CD4-positive, CD25-positive, alpha-beta regulatory T cell (primary cell): ENCODE results near the gene SMG5. TPM values are rescaled to one million over a fixed set of nuclear protein-coding genes. Genes with fewer than 3 reads are reported as not detected.

Source experiments
- ATAC-seq, 2 donors: fragments of 150-1000 bp; cut with Tn5 transposase; one replicate each; pipeline ENCODE4 v1.10.0; 2021; ENCODE audit warnings: low read depth in 2 of 2, moderate number of reproducible peaks in 2 of 2, moderate library complexity in 1 of 2
- DNase-seq, 3 donors: peaks; one replicate each; pipeline versions ENCODE4 v3.0.0 to v3.0.0-alpha.2; 2012 to 2022; ENCODE audit warnings: mixed read lengths in 1 of 3
- H3K27ac ChIP-seq: one replicate; pipeline ENCODE4 v1.7.0; 2013; ENCODE audit warnings: mild to moderate bottlenecking, low read length; ENCODE audit not compliant: insufficient read depth, poor library complexity, severe bottlenecking
- H3K27me3 ChIP-seq: one replicate; pipeline ENCODE4 v1.7.0; 2013; ENCODE audit warnings: low read length; ENCODE audit not compliant: control insufficient read depth, insufficient read depth
- H3K36me3 ChIP-seq: one replicate; pipeline ENCODE4 v1.7.0; 2013; ENCODE audit warnings: mild to moderate bottlenecking, low read length, moderate library complexity; ENCODE audit not compliant: control insufficient read depth, insufficient read depth
- H3K4me1 ChIP-seq: 2 replicates; pipeline ENCODE4 v1.7.0; 2013; ENCODE audit warnings: mild to moderate bottlenecking, low read length; ENCODE audit not compliant: insufficient read depth, control insufficient read depth, poor library complexity, severe bottlenecking
- H3K4me3 ChIP-seq: one replicate; pipeline ENCODE4 v1.7.0; 2013; ENCODE audit warnings: low read depth, mild to moderate bottlenecking, low read length, moderate library complexity
- H3K9me3 ChIP-seq, 2 experiments: 1 replicate in 1 of 2; 2 replicates in 1 of 2; pipeline ENCODE4 v1.7.0; 2013; ENCODE audit warnings: low read length in 2 of 2, mild to moderate bottlenecking in 1 of 2, moderate library complexity in 1 of 2; ENCODE audit not compliant: control insufficient read depth in 2 of 2
- H3K27ac Mint-ChIP-seq, 3 donors: one replicate each; pipeline ENCODE4 v1.8.0; 2020 to 2022; ENCODE audit warnings: mild to moderate bottlenecking in 3 of 3, mixed read lengths in 3 of 3, moderate library complexity in 2 of 3
- H3K27me3 Mint-ChIP-seq: one replicate; pipeline ENCODE4 v1.8.0; 2022; ENCODE audit warnings: mild to moderate bottlenecking, mixed read lengths
- H3K36me3 Mint-ChIP-seq: one replicate; pipeline ENCODE4 v1.8.0; 2020; ENCODE audit warnings: mixed read lengths
- H3K4me1 Mint-ChIP-seq, 4 donors: one replicate each; pipeline ENCODE4 v1.8.0; 2020 to 2022; ENCODE audit warnings: mixed read lengths in 4 of 4, mild to moderate bottlenecking in 1 of 4
- H3K4me3 Mint-ChIP-seq, 4 donors: one replicate each; pipeline ENCODE4 v1.8.0; 2020 to 2022; ENCODE audit warnings: mild to moderate bottlenecking in 4 of 4, mixed read lengths in 4 of 4, moderate library complexity in 3 of 4
- H3K9me3 Mint-ChIP-seq, 7 donors: one replicate each; pipeline ENCODE4 v1.8.0; 2020 to 2022; ENCODE audit warnings: mixed read lengths in 7 of 7, mild to moderate bottlenecking in 3 of 7, moderate library complexity in 2 of 7
- polyA plus RNA-seq, 4 donors: library from polyadenylated mRNA; unstranded; fragments of 300-500 nt; fragmentation: Illumina TruSeq; gene quantifications; one replicate each; pipeline ENCODE4 v1.2.3, GENCODE V29; 2021
- total RNA-seq: library from RNA; stranded (reverse); gene quantifications from one replicate; pipeline ENCODE4 v1.2.3, GENCODE V29; 2022

Gene SMG5
- total and polyA plus RNA-seq, 5 donors from 2014 or later, result 12.0 to 64.0 (median 14.4) TPM

DNA sequence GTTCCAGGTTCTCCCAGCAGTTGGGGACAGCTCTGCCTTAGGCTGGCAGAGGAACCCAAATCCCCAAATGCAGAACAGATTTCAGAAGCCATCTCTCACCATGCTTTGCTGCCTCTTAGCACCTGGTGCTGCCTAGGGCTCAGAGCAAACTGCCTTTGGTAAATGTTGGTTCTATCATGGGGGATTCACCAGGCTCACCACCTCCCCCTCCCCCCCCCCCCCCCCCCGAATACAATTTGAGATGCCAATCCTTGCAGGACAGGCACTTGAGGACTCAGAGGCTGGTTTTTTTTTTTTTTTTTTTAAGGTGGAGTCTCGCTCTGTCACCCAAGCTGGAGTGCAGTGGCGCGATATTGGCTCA is 34.3 kb downstream of the SMG5 start:
- H3K27ac Mint-ChIP-seq, result no peak overlapping the region
- Histone ChIP-seq H3K9me3 (no peaks in the 10 kb centered on the region), H3K27me3 (no peaks in the 10 kb centered on the region), H3K36me3 (peaks cover 31% of the 10 kb centered on the region), H3K4me3 (no peak overlapping the region), H3K27ac (no peak overlapping the region), H3K4me1 (peaks cover 21% of the 10 kb centered on the region)
- peaks cover 9% of the 10 kb centered on the region for H3K36me3 Mint-ChIP-seq
- H3K4me3 Mint-ChIP-seq, result no peak overlapping the region
- ATAC-seq (no peak), DNase-seq (no peak)
- H3K4me1 Mint-ChIP-seq, result peaks cover 0 to 18% (median 11%) of the 10 kb centered on the region in 4 donors
- no peaks in the 10 kb centered on the region for H3K27me3 Mint-ChIP-seq
- no peaks in the 10 kb centered on the region for H3K9me3 Mint-ChIP-seq

DNA sequence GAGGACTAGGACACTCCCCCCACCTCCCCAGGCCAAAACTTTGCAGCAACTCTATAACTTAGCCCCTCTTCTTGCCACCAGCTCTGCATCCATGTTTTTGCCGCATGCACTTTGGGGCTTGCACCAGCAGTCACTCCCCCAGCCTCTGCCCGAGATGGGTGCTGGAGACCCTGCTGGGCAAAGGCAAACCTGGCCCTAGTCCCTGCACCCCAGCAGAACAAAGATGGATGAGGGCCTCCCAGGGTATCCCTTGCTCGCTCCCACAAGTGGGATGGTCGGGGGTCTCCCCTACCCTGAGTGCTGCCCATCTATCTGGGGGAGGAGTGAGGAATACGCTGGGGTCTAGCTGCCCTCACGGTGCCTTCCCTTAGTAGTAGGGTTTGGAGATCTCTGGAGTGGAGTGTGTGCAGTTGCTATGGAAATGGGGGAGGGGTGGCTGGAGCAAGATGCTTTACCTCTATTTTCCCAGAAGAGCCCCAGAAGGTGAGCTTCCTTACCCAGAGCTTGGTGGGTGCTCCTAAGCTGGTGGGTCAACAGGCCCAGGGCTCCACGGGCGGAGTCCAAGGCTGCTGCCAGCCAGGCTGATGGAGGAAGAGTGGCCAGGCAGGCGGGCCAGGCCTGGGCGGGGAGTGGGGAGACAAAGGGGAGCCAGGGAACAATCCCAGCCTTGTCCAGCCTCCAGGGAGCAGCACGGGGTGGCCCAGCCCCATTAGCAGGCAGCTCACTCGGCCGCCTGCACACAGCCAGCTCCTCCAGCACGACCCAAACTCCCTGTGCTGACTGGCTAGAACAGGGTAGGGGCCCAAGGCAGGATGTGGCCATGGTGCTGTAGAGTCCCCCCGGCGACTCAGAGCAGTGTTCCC is 34.9 kb downstream of the SMG5 start, which contains the start of gene PAQR6:
PAQR6 (minus strand) TSS at position 597 of the 863 bp plus-strand sequence. CDS start 1,325 bp downstream, outside the sequence.
- Mint-ChIP-seq H3K4me3 (peak within 1 kb of the TSS in 2 of 4 donors; percentile 54 to 85), H3K36me3 (peaks cover 2% of the 10 kb centered on the region), H3K9me3 (no peaks in the 10 kb centered on the region), H3K4me1 (peaks cover 0 to 16% (median 11%) of the 10 kb centered on the region in 4 donors), H3K27me3 (no peaks in the 10 kb centered on the region), H3K27ac (peak within 1 kb of the TSS in 2 of 3 donors; percentile 43 to 76)
- H3K27me3 ChIP-seq, result no peaks in the 10 kb centered on the region
- H3K9me3 ChIP-seq, result no peaks in the 10 kb centered on the region
- peaks cover 21% of the 10 kb centered on the region for H3K4me1 ChIP-seq
- no peak within 1 kb of the TSS for H3K4me3 ChIP-seq
- no peak within 1 kb of the TSS for H3K27ac ChIP-seq
- peaks cover 25% of the 10 kb centered on the region for H3K36me3 ChIP-seq
- ATAC-seq, result no peak
- no peak for DNase-seq

DNA sequence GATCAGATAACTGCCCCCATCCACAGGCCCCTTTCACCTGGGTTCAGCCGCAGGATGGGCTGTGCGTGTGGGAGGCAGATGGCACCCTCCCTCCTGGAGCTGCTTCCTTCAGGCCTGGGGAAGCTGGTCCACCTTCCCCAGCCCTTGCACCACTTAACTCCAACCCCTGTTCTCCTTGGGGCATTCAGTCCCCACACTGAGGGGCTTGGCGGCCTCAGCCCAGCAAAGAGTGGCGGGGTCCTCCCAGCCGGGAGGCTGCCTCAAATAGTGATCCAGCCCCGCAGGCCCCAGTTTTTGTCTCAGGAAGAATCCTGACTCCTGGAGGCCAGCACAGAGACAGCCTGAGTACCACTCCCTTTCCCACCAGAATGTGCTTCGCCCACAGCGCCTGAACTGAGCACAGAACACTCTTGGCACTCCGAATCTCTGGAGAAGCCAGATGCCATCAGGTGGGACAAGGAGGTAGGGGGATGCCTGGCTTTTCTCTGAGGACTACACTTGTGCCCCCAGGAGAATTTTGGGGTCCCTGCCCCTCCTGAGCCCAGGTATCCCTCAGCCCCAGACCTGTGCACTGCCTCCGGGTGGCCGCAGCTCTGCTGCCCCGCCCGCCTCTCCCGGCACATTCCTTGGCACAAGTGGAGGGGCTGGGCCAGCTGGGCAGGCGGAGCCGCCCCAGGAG is 35.7 kb downstream of the SMG5 start:
- Histone ChIP-seq H3K4me3 (no peak overlapping the region), H3K4me1 (peaks cover 21% of the 10 kb centered on the region), H3K27me3 (no peaks in the 10 kb centered on the region), H3K36me3 (peaks cover 17% of the 10 kb centered on the region), H3K9me3 (no peaks in the 10 kb centered on the region), H3K27ac (no peak overlapping the region)
- no peaks in the 10 kb centered on the region for H3K36me3 Mint-ChIP-seq
- H3K4me1 Mint-ChIP-seq, result peaks cover 0 to 14% (median 11%) of the 10 kb centered on the region in 4 donors
- peak overlapping the region in 1 of 3 donors; percentile 79 for H3K27ac Mint-ChIP-seq
- DNase-seq (no peak), ATAC-seq (no peak)
- peak overlapping the region in 1 of 4 donors; percentile 38 for H3K4me3 Mint-ChIP-seq
- no peaks in the 10 kb centered on the region for H3K27me3 Mint-ChIP-seq
- H3K9me3 Mint-ChIP-seq, result no peaks in the 10 kb centered on the region

DNA sequence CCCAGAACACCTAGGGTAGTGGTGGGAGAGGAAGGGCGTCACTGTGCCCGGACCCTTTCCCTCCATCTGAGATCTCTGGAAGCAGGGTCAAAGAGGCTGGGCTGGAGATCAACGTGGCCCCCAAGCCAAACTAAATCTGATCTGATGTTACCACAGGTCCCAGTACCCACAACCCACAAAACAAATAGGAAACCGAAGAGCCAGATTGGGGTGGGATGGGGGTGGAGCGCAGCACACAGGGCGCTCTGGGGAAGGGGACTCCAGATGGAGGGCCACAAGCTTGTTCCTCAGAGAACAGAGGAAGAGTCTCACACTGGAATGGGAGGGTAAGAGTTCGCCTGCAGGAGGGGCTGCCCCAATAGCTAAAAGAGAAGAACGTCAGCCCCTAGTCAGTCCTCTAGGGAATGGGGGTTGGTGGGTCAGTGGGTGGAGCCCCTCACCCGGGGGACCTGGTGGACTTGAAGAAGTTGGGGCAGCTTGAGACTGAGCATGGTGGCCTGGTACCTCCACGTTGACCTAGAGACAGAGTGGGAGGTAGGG is 36.3 kb downstream of the SMG5 start:
- Mint-ChIP-seq H3K9me3 (no peaks in the 10 kb centered on the region), H3K4me1 (peaks cover 0 to 14% (median 11%) of the 10 kb centered on the region in 4 donors), H3K36me3 (no peaks in the 10 kb centered on the region), H3K4me3 (peak overlapping the region; percentile 49 to 78 (median 60)), H3K27me3 (no peaks in the 10 kb centered on the region), H3K27ac (peak overlapping the region in 2 of 3 donors; percentile 25 to 79)
- Histone ChIP-seq H3K9me3 (no peaks in the 10 kb centered on the region), H3K27me3 (no peaks in the 10 kb centered on the region), H3K4me3 (no peak overlapping the region), H3K36me3 (peaks cover 11% of the 10 kb centered on the region), H3K27ac (no peak overlapping the region), H3K4me1 (peaks cover 21% of the 10 kb centered on the region)
- DNase-seq (no peak), ATAC-seq (no peak)

DNA sequence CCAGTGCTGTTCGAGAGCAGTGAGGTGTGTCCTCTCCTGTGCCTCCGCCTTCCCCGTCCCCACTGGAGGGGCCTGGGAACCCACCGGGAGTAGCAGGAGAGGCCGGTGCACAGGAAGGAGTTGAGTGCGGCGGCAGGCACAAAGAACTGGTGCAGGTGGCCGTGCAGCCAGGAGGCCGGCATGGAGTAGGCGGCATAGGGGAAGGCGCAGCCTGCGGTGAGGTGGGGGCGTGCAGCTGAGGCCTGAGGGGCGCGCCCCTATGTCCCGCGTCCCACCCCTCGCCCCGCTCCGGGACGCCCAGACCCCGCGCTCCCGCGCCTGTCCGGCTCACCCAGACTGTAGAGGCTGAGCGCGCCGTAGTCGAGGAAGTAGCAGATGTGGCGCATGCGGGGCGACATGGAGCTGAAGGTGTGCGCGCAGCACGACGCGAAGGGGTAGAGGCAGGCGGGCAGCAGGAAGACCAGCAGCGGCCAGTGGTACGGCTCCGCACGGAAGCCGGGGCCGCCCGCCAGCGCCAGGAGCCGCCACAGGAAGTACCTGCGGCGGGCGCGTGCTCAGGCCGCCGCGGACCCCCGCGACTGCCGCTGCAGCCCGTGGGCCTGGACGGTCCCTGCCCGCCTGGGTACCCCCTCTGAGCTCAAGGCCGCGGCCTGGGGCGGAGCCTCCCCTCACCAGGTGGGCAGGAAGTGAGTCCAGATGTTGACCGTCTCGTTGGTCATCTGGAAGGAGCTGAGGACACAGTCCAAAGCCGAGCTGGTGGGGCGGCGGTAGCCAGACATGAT is 37.0 kb downstream of the SMG5 start:
- Histone ChIP-seq H3K4me1 (peaks cover 21% of the 10 kb centered on the region), H3K36me3 (peaks cover 5% of the 10 kb centered on the region), H3K27me3 (no peaks in the 10 kb centered on the region), H3K9me3 (no peaks in the 10 kb centered on the region), H3K4me3 (peak overlapping the region; percentile 9), H3K27ac (no peak overlapping the region)
- Mint-ChIP-seq H3K27ac (peak overlapping the region; percentile 62 to 95 (median 79)), H3K9me3 (no peaks in the 10 kb centered on the region), H3K4me1 (peaks cover 0 to 14% (median 11%) of the 10 kb centered on the region in 4 donors), H3K4me3 (peak overlapping the region; percentile 37 to 89 (median 83)), H3K36me3 (no peaks in the 10 kb centered on the region), H3K27me3 (no peaks in the 10 kb centered on the region)
- peak; percentile 43 to 61 for ATAC-seq
- DNase-seq, result peak in 2 of 3 donors; percentile 26 to 67

DNA sequence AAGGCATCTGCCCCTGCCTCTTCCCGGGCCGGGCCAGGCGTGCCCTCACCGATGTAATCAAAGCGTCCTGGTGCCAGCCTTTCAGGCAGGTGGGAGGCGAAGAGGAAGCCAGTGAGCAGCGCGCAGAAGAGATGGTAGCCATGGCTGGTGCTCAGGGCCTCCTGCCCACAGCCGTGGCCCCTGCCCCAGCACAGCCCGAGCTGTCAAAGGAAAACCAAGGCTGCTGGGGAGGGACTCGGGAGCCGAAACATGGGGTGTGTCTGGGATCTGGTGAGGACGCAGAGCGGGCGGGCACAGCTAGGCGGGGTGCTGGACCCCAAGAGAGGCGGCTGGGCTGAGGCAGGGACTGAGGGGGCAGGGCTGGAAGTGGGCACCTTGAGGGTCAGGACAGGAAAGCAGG is 37.9 kb downstream of the SMG5 start:
- DNase-seq (no peak), ATAC-seq (no peak)
- no peaks in the 10 kb centered on the region for H3K9me3 Mint-ChIP-seq
- H3K36me3 Mint-ChIP-seq, result peaks cover 3% of the 10 kb centered on the region
- Histone ChIP-seq H3K4me1 (peaks cover 21% of the 10 kb centered on the region), H3K9me3 (no peaks in the 10 kb centered on the region), H3K4me3 (no peak overlapping the region), H3K27ac (no peak overlapping the region), H3K36me3 (peaks cover 3% of the 10 kb centered on the region), H3K27me3 (no peaks in the 10 kb centered on the region)
- peaks cover 0 to 14% (median 11%) of the 10 kb centered on the region in 4 donors for H3K4me1 Mint-ChIP-seq
- H3K4me3 Mint-ChIP-seq, result peak overlapping the region in 3 of 4 donors; percentile 32 to 74 (median 53)
- H3K27me3 Mint-ChIP-seq, result no peaks in the 10 kb centered on the region
- H3K27ac Mint-ChIP-seq, result peak overlapping the region; percentile 62 to 79 (median 72)

DNA sequence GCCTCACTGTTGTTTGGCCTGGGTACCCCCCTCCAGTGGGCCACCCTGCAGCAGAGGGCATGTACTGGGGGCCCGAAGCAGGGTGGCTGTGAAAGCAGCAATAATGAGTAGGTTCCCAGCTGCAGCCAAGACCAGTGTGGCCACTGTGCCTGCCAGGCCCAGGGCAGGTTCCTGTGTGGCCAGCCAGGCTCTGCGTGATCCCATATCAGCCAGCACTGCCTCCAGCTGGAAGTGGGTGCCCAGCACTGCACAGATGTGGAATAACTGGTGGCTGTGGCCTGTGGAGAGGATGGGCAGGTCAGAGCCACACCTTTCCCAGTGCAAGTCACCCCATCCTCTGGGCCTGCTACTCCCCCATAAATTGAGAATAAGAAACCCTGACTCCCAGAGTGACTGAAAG is 38.5 kb downstream of the SMG5 start:
- no peaks in the 10 kb centered on the region for H3K27me3 Mint-ChIP-seq
- H3K4me1 Mint-ChIP-seq, result peaks cover 0 to 14% (median 8%) of the 10 kb centered on the region in 4 donors
- Histone ChIP-seq H3K27me3 (no peaks in the 10 kb centered on the region), H3K36me3 (peaks cover 9% of the 10 kb centered on the region), H3K27ac (no peak overlapping the region), H3K9me3 (no peaks in the 10 kb centered on the region), H3K4me1 (peaks cover 21% of the 10 kb centered on the region), H3K4me3 (no peak overlapping the region)
- no peak for ATAC-seq
- peaks cover 6% of the 10 kb centered on the region for H3K36me3 Mint-ChIP-seq
- H3K4me3 Mint-ChIP-seq, result no peak overlapping the region
- no peaks in the 10 kb centered on the region for H3K9me3 Mint-ChIP-seq
- no peak overlapping the region for H3K27ac Mint-ChIP-seq
- no peak for DNase-seq
